GM12801 (cell line): ENCODE data around the gene FHIP1A.

Experiments
- TF ChIP-seq, protein P1 (sequence below): IDR thresholded peaks from one replicate; pipeline ENCODE4 v1.5.1; 2011; ENCODE audit warnings: control low read depth; ENCODE audit not compliant: insufficient read length; ENCODE audit errors: extremely low read depth

Gene FHIP1A

DNA sequence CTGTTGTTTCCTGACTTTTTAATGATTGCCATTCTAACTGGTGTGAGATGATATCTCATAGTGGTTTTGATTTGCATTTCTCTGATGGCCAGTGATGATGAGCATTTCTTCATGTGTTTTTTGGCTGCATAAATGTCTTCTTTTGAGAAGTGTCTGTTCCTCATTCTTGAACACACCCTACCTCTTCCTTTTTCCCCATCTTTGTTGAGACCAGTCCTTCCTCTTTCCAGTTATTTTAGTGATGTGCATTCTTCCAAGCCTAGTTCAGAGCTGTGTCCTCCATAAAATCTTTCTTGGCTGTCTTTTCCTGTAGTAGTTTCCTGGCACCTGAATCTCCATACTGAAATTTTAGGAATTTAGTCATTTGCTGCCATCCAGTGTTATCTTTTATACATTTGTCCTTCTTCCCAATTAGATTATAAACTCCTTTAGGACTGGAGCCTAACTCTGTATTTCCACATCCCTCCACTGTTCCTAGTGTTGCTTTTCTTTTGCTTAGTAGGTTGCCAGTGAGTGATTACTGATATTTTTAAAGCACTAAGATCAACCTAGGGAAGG lies 11.4 kb downstream of the FHIP1A start:
- TF ChIP-seq, protein P1, sequence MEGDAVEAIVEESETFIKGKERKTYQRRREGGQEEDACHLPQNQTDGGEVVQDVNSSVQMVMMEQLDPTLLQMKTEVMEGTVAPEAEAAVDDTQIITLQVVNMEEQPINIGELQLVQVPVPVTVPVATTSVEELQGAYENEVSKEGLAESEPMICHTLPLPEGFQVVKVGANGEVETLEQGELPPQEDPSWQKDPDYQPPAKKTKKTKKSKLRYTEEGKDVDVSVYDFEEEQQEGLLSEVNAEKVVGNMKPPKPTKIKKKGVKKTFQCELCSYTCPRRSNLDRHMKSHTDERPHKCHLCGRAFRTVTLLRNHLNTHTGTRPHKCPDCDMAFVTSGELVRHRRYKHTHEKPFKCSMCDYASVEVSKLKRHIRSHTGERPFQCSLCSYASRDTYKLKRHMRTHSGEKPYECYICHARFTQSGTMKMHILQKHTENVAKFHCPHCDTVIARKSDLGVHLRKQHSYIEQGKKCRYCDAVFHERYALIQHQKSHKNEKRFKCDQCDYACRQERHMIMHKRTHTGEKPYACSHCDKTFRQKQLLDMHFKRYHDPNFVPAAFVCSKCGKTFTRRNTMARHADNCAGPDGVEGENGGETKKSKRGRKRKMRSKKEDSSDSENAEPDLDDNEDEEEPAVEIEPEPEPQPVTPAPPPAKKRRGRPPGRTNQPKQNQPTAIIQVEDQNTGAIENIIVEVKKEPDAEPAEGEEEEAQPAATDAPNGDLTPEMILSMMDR = no peak

GRCh38 chr4:151422854-151423253 lies 13.9 kb downstream of the FHIP1A start:
- TF ChIP-seq, protein P1 = no peak

DNA sequence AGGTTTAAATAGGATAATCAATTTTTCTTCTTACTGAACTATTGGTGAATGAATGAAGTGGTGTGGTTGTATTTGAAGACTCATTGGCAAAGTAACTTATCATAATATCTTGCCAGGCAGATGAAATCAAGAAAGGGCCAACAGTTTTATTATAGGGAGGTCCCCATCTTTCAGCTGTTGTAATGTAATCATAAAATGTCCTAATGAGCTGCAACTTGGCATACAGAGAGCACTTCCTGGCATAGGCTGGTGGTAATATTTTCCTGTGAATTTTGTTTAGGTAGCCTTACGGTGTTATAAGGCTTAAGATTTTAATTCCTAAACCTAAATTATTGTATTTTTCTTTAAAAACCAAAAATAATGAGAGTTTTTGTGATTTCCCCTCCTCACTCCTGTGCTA lies 17.5 kb downstream of the FHIP1A start:
- TF ChIP-seq, protein P1 = no peak

- TF ChIP-seq, protein P1 = no peak
Observed at GRCh38 chr4:151427266-151427665, 18.3 kb downstream of the FHIP1A start.

DNA sequence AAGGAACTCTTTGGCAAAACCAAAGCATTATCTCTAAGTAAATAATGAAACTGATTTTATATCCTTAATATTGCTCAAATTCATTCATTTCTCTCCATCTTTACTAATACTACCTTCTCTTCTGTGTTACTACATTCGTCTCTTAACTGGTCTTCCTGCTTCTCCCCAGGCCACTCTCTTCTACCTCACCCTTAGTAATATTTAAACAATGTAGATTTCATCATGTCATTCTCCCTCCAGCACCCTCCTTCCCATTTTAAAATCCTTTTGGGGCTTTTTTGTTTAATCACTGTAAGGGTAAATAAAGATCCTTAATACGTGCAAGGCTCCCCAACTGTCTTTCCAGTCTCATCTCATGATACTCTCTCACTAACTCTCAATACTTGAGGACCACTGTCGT lies 19.4 kb downstream of the FHIP1A start:
- TF ChIP-seq, protein P1 = no peak

DNA sequence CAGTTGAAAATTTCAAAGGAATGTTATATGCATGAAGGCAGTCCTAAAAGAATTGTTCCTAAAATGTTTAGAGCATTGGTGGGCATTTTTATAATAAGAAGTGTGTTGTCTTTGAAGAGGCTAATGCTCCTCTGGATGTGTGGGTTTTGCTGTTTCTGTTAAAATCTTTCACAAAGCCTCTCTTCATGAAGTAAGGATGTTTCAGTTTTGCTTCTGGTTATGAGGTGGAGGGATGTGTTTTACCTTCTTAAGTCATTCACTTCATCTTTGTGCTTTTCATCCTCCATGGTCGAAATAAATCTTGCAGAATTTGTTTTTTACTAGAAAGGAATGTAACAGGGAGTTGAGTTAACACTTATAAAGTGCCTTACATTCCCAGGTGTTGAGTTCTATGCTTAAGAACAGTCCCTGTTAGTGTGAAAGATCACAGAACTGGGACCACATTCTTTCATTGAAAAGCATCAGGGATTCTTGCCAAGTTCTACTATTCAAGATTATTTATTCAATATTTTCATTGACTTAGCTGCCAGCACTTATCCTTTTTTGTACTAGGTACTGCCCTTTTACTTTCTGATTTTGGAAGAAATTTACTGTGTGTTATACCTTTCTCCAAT lies 21.1 kb downstream of the FHIP1A start:
- TF ChIP-seq, protein P1 = no peak

GRCh38 chr4:151430740-151431457 lies 21.9 kb downstream of the FHIP1A start:
- TF ChIP-seq, protein P1 = no peak
